Smooth muscle cell of the pulmonary artery (primary cell): ENCODE measurements around the gene NLRP6. TPM values are rescaled to one million over a fixed set of nuclear protein-coding genes. Genes with fewer than 3 reads are reported as not detected.

ENCODE experiments used
- total RNA-seq: library from RNA; depleted of rRNA; stranded (reverse); fragments of >200 nt; gene quantifications from 2 replicates; pipeline ENCODE4 v1.2.3, GENCODE V29; 2014

Gene NLRP6
- not detected in 2 replicates for total RNA-seq

DNA sequence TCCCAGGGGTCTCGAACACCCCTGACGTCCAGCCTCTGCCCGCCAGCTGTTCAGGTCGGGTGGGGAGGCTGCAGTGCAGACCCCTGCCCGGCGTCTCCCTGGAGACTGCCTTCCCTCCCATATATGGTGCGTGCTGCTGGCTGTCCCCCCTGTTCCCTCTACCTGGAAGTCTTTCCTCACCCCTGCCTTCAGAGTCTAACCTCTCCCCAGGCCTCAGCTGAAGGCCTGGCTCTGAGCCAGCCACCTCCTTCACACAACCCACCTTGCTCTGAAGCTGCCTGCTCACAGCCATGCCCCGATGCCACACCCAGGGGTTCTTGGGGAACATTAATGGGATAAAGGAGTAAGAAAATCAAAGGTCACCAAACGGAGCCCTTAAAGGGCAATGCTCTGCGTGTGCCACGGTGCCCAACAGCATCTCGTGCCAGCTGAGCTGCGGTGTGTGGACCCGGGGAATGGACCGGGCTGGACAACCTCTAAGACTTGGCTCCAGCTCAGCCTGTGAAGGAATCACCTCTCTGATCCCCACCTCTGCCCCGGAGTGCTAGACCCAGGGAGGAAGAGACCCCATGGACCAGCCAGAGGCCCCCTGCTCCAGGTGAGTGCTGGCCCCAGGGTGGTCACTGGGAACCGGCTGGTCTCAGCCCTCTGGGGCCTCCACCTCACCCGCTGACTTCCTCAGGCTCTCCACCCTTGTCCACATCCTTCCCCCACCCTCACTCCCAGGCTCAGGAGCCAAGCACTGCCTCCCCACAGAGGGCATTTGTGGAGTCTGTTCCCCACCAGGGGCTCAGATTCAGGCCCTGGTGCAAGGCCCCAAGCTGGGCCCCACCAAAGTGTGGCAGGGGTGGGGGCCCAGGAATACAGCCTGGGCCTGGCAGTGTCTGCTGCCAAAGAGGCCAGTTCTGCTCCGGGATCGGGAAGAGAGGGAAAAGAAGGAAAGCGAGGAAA, at the start of gene NLRP6:
Gene NLRP6 (plus strand): TSS at position 407 of the 951 bp plus-strand sequence. CDS start 163 bp downstream, at position 570.

DNA sequence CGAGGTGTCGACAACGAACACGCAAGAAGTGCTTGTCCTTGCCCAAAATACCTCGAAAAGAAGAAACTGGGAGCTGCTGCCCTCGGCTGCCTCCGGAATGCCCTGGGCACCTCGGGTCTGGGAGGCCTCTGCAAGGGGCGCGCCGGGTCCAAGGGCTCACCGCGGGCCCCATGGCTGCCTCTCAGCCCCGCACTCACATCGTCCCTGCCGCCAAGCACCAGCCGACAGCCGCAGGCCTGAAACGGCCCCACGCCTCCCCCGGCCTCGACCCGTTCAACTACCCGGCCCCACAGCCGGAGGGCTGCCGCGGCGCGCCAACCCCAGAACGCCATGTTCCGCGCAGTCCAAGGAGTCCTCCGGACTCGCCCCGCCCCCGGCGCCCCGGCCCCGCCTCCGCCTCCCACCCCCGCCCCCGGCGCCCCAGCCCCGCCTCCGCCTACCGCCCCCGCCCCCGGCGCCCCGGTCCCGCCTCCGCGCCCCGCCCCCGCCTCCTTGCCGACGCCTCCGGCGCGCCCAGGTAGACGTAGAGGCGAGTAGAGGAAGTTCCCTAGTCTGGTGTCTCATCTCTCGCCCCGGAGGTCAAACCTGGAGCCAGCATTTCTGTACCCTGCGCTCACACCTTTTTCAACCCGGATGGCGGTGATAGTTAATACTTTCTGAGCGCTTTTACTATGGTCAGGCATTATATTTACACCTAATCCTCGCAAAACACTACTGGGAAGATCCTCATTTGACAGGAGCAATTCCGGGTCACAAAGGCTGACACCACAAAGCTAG, 42.0 kb upstream of the NLRP6 start, which contains the start of gene SIRT3:
Gene SIRT3 (minus strand): TSS at position 346 of the 777 bp plus-strand sequence. CDS start 14 bp downstream, at position 332.

DNA sequence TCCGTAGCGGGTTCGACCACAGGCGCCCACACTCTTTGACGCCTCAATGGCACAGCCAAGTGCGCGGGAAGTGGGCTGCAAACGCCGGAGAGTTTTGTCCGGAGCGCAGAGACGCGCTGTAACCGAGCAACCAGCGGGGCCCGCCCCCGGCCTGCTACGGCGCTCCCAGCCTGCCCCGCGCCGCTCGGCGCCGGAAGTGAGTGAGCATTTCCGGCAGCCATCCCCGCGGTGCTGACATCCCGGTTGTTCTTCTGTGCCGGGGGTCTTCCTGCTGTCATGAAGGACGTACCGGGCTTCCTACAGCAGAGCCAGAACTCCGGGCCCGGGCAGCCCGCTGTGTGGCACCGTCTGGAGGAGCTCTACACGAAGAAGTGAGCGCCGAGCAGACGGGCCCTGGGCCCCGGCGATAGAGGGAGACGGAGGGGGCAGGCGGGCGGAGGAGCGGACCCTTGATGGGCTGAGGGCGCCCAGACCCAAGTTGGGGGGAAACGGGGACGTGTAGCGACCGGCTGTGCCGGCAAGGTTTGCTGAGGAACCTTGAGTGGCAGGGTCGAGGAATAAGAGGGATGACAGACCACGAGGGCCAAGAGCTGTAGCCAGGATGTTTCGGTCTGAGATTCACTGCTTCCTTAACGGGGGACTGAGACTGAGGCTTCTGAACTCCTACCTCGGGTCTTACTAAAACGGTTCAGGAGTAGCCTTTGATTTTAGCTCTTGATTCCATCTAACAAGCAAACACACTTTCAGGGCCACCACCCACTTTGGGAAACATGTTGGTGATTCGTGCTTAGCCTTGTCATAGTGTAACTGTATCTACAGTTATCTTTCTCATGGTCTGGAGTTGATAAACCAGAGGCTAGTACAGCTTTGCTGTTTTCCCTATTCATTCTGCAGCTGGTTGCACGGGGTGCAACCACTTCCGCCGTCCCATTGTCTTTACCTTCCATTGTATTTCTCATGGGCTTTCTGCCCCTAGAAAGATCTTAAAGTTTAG, 41.1 kb upstream of the NLRP6 start, which contains the start of gene PSMD13:
Gene PSMD13 (plus strand): TSS at position 203 of the 994 bp plus-strand sequence. CDS start 74 bp downstream, at position 277.

GRCh38 chr11:288478-289397, 10.5 kb downstream of the NLRP6 start, which contains the start of gene PGGHG:
Gene PGGHG (plus strand): TSS chr11:289126. CDS start chr11:289817, 691 bp downstream.

DNA sequence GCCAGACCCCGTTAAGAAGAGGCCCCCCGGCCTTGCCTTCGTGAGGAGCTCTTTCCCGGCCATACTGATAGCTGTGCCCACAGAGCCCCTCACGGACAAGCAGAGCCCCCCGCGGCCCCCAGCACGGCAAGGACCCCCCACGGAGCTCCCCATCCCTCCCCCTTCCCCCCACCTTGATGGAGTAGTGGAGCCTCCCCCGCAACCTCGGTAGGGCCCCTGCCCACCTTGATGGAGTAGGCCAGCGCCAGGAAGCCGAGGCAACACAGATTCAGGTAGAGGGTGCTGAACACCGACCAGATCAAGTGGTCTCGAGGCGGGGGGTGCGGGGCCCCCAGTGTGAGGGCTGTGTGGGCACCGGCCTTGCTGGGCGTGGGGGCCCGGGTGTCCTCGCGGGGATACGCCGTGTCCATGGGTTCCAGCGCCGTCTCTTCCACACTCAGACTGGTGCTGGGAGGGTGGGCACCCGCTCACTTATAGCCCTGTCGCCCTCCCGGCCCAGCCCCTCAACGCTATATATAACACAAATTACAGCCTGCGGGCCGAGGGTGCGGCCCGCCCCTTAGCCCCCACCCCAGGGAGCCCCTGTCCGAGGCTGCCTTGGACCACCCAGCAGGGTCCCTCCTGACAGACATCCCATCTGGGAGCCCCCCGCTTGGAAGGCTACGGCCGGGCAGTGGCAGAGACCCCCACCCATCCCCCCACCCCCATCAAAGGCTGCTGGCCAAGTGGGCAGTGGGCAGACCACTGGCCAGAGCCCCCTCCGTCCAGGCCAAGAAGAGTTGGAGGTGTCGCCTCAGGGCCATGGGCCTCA, 21.1 kb downstream of the NLRP6 start, which contains the start of gene IFITM5:
Gene IFITM5 (minus strand): TSS at position 446 of the 811 bp plus-strand sequence. CDS start 36 bp downstream, at position 410.

DNA sequence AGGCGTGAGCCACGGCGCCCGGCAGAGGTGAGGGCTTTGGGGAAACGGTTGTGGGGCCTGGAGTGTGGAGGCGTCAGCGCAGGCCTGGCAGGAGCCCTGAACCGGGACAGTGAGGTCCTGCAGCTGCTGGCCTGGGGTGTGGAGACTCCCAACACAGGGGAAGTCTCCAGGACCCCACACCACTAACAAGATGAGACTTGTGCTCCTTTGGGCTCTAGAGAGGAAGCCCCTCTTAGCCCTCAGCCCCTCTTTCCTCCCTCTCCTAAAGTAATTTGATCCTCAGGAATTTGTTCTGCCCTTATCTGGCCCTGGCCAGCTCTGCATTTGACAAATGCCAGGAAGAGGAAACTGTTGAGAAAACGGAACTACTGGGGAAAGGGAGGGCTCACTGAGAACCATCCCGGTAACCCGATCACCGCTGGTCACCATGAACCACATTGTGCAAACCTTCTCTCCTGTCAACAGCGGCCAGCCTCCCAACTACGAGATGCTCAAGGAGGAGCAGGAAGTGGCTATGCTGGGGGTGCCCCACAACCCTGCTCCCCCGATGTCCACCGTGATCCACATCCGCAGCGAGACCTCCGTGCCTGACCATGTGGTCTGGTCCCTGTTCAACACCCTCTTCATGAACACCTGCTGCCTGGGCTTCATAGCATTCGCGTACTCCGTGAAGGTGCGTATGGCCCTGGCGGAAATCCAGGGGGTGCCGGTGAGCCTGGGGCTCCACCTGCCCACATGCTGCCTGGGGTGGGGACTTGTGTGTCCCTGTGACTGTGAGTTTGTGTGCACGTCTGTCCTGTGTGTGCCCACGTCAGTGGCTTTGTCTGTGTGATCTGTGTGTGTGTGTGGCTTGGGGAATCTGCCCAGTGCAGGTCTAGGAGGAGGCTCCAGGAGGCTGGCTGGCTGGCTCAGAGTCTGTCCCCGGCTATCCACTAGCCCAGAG, 29.8 kb downstream of the NLRP6 start, which contains the start of gene IFITM2:
Gene IFITM2 (plus strand): TSS at position 51 of the 943 bp plus-strand sequence. CDS start 377 bp downstream, at position 428.

GRCh38 chr11:313787-314553, 35.8 kb downstream of the NLRP6 start, which contains the start of gene IFITM1:
Gene IFITM1 (plus strand): TSS chr11:314040. CDS start chr11:314171, 131 bp downstream.

Other genes starting within 250 kb of the NLRP6 start
- not detected in 2 replicates for gene SCGB1C1, start 85.3 kb upstream of the NLRP6 start, total RNA-seq
- gene BET1L, start 71.0 kb upstream of the NLRP6 start, total RNA-seq = 34.9 and 44.1 TPM in 2 replicates
- 194 and 250 TPM in 2 replicates for gene RIC8A, start 70.7 kb upstream of the NLRP6 start, total RNA-seq
- 10.2 and 11.1 TPM in 2 replicates for gene SIRT3, start 42.1 kb upstream of the NLRP6 start, total RNA-seq
- gene PSMD13, start 41.4 kb upstream of the NLRP6 start, total RNA-seq = 79.2 and 90.0 TPM in 2 replicates
- 14.9 and 25.8 TPM in 2 replicates for gene PGGHG, start 10.7 kb downstream of the NLRP6 start, total RNA-seq
- not detected in 2 replicates for gene IFITM5, start 21.1 kb downstream of the NLRP6 start, total RNA-seq
- gene IFITM2, start 29.4 kb downstream of the NLRP6 start, total RNA-seq = 148 and 188 TPM in 2 replicates
- 31.5 and 106 TPM in 2 replicates for gene IFITM1, start 35.6 kb downstream of the NLRP6 start, total RNA-seq
- gene IFITM3, start 42.5 kb downstream of the NLRP6 start, total RNA-seq = 135 and 137 TPM in 2 replicates
- 2.2 and 11.6 TPM in 2 replicates for gene B4GALNT4, start 91.1 kb downstream of the NLRP6 start, total RNA-seq
- gene PKP3, start 115.8 kb downstream of the NLRP6 start, total RNA-seq = 0.56 and 0.65 TPM in 2 replicates
- gene SIGIRR, start 136.6 kb downstream of the NLRP6 start, total RNA-seq = 11.1 and 14.8 TPM in 2 replicates
- gene ANO9, start 163.6 kb downstream of the NLRP6 start, total RNA-seq = not detected in 2 replicates
- 30.7 and 49.7 TPM in 2 replicates for gene PTDSS2, start 171.9 kb downstream of the NLRP6 start, total RNA-seq
- 279 and 507 TPM in 2 replicates for gene RNH1, start 228.8 kb downstream of the NLRP6 start, total RNA-seq